Stimulated activated CD8-positive, alpha-beta memory T cell treated with anti-CD3 and anti-CD28 coated beads, Interleukin-7, amount 100 ng/mL, for 4 hours (primary cell): ENCODE results near the gene MRPL10.

ENCODE experiments used
- DNase-seq, 2 donors: peaks; one replicate each; pipeline ENCODE4 v3.0.0-alpha.2; 2020; ENCODE audit warnings: low read depth in 2 of 2

Gene MRPL10

DNA sequence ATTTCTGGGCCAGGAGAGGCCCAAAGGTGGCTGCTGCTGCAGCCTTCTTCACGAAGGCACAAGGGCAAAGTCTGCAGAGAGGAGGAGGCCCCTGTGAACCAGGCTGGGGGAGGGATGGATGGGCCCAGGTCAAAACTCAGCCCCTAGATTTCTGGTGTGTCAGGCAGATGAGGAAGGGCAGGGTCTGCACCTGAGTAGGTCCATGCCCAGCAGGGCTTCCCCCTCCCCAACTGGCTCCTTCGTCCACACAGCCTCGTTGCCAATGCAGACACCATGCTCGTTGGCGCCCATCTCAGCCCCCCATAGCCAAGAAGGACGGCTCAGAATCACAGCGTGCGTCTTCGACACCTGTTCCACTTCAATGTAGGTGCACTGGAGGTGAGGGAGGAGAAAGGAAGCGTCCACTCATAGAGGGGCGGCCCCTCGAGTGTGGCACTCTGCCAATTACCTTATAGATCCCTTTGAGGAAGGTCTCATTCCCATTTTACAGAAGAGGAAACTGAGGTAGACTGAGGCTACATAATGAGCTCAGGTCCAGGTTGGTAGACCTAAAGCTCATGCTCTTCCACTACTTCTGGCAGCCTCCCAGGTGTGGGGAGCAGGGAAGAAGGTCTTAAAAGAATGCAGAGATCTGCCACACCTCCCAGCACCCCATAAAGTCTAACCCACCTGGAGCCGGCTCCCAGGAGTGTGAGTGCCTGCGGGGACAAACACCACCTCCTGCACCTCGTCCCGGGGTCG is 8.8 kb upstream of the MRPL10 start:
- DNase-seq, result no peak

DNA sequence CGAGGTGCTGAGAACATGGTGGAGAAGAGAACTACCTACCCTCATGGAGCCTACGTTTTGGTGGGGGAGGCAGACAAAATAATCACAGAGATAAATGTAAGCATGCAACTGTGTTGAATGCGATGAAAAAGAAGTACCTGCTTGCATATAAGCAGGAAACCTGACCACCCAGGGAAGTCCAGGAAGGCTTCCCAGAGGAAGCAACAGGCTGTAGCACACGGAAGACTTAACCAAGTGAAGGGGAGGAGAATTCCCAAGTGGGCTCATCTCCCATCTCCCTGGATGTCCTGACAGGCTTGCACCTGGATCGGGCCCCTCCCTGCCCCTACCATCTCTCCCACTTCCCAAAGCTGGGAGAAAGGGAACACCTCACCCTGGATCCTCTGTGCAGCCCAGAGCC is 7.7 kb upstream of the MRPL10 start:
- no peak for DNase-seq

DNA sequence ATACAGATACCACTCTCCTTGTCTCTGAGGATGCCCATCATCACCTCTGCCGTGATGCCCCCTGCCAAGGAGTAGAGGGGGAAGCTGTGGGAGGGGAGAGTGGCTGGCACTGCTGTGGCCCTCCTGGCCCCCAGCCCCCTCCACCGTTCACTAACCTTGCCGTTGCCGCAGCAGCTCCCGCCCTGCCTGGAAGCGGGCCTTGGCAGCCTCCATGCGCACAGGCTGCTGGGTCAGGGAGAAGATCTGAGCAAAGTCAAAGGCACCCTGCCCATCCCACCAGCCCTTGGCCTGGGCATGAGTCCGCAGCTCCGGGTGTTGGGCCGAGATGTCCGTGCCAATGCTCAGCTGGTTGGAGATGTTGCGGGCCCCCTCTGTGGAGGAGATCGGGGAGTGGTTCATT is 7.3 kb upstream of the MRPL10 start:
- DNase-seq, result no peak

DNA sequence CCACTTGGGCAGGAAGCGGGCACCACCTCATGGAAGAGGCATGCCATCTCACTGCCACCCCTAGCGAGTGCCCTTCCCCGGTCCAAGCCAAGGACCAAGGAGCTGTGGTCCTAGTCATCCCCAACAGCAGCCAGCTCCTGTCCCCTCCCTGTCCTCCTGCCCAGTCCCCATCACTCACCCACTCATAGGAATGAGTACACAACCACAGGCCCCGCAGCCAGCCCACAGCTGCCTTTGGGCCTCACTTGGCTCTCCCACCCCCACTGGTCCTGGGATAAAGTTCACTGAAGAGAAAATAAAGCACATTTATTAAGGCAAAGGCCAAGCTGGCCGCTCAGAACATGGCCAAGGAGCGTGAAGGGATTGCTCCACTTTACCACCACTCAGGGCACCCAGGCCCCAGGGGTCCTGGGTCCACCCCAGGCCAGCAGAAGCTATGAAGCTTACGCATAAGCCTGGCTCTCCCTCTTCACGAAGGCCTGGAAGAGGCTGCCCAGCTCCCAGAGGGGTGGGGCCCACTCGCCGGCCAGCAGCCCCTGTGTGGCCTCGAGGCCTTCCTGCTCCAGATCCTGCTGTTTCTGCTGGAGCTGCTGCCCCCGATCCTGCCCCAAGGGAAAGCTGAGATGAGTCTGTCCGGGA is 6.2 kb upstream of the MRPL10 start:
- no peak for DNase-seq

DNA sequence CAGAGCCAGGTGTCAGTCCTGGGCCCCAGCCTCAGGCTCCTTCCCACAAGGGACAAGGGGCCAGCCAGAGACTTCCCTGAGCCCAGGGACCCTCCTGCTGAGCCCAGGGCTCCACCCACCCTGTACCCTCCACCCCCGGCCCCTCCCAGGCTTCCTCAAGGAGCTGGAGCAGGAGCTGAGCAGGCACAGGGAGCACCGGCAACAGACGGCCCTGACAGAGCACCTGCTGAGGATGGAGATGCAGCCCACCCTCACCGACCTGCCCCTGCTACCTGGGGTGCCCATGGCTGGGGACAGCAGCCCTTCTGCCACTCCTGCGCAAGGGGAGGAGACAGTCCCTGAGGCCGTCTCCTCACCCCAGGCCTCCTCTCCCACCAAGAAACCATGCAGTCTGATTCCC is 5.3 kb upstream of the MRPL10 start:
- DNase-seq, result no peak

DNA sequence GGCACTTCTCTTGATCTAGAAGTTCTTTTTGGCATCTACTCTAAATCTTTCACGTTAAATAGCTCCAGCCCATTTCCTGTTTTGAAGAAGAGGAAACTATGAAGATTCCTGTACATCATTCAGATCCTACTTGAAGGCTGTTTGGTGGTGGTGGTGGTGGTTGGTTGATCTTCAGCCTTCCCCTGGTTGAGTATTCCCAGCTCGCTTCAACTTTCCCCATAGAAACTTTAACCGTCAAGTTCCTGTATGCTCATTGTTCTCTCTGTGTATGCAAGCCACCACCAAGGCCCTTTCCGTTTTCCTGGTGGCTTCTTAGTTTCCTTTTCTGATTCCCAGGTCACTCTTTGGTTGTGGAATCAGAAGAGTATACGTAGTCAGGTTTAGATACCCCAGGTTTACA is 3.4 kb upstream of the MRPL10 start:
- no peak for DNase-seq

DNA sequence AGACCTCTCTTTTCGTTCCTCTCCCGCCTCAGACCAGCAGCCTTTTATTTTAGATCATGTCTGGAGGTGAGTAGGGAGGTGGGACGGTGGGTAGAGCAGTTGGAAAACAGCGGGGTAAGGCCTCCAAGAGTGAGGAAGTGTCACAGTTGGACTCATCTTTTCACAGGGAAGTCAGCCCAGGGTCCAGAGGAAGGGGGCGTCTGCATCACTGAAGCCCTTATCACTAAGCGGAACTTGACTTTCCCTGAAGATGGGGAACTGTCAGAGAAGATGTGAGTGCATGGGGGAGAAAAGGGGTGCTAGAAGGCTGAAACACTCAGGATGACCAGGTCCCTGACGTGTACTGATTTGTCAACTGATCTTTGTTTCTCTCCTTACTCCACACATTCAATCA is 590 bp upstream of the MRPL10 start:
- DNase-seq, result no peak

DNA sequence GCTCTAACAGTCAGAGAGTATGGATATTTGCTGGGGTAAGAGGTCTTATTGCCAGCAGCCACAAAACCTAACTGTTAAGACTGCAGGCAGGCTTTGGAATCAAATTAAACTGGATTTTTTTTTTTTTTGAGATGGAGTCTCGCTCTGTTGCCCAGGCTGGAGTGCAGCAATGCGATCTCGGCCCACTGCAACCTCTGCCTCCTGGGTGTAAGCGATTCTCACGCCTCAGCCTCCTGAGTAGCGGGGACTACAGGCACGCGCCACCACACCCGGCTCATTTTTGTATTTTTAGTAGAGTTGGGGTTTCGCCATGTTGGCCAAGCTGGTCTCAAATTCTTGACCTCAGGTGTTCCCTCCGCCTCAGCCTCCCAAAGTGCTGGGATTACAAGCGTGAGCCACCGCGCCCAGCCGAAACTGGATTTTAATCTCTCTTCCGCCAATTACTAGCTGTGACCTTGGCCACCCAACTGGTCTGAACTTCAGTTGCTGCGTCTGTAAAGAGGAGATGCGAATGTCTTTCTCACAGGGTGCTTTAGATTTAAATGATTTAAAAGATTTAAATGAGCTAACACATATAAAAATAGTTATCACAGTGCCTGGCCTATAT is 842 bp downstream of the MRPL10 start:
- no peak for DNase-seq

DNA sequence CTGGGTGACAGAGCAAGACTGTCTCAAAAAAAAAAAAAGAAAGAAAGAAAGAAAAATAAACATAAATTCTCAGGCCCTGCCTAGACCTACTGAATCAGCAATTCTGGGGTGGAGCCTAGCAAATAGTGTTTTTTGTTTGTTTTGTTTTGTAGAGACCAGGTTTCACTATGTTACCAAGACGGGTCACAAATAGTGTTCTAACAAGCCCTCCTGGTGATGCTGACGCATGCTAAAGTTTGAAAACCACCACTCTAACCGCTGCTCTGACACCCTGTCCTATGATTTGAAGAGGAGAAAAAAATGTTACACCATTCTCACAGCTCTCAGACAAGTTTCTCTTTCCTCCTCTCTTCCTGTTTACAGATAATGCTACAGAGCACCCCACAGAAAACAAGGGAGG is 1.5 kb downstream of the MRPL10 start:
- DNase-seq, result peak; percentile 34 to 36

DNA sequence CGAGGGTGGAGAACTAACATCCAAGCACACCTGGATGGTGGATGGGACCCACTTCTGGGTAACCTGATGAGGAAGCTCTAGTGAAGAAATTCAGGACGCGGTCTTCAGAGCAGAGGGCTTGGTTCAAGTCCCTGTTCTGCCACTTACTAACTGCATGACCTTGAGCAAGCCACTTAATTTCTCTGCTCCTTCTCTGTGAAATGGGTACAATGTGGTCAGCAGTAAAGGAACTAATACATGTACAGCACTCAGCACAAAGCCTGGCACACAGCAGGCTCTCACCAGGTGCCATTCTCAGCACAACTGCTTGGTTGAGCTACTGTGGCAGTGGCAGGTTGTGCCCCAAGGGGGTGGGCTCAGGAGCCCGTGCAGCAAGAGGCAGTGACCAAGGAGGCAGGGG is 7.8 kb downstream of the MRPL10 start:
- DNase-seq, result no peak

DNA sequence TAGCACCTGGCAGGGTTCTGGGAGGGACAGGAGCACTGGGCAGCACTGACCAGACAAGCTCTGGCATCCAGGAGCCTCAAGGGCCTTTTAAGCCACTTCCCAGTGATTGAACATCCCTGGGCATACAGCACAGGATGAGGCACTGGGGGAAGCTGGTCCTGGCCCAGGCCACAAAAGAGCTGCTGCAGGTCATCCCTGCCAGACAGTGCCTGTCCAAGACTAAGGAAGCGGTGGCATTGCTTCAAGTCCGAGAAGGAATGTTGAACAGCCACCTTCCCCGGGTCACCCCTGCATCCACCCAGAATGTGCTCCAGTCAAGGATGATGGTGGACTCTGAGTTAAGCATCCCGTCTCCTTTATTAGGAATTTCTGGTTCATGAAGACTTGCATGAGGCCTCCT is 8.6 kb downstream of the MRPL10 start:
- no peak for DNase-seq

DNA sequence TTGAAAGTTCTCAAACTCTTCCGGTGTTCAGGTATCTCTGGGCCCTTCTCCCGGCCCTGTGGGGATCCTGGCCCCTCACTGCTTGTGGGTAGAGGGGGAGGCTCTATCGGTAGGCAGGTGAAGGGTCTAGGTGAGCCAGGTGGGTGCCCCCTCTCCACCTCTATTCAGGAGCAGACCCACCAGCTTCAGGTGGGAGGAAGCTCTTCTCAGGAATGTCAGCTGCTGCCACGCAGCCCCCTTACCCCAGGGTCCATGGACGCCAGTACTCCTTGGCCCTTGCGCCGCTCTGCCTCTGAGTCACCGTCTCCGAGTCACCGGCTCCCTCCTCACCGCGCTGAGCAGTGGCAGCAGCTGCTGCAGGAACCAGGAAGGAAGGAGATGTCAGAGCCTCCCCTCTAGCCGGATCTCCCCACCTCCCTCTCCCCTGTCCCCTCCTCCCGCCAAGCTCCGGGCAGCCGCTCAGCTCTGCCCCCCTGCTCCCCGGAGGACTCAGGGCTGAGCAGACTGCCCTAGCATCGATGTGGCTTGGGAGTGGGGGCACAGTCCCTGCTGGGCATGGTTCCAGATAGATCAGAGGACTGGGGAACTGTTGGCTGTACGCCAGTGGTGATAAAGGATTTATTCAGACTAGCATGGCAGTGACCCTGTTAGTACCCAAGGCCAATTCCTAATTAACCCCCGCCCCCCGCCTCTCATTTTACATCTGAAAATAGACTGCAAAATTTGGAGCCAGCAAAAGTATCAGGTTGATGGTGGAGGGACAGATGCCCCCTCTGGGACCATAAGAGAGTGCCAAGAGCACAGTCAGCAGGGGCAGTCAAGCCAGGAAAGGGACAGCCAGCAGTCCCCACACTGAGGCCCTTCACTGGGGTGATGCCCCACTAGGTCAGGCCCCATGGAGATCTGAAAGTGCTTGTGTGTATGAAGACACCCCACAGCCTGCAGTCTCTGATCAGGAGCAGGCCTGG is 9.6 kb downstream of the MRPL10 start, which contains the start of gene OSBPL7:
TSS of gene OSBPL7 (minus strand) at position 371 of the 968 bp plus-strand sequence. CDS start 1,516 bp downstream, outside the sequence.
- peak; percentile 57 to 74 for DNase-seq

DNA sequence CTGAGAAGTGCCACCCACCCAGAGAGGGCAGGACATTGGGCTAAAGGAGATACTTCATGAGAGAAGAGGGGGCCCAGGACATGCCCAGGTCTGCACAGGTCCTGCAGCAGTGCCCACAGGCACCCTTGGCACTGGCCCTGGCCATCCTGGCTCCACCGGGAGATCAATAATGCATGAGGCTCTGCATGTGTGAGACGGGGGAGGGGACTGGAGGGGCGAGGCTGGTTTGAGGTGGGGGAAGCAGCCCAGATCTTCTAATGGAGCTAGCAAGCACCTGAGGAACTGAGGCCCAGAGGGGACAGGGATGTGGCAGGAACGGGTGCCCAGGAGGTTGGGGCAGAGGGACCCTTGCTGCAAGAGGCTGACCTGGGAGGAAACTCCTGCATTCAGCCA is 10.3 kb downstream of the MRPL10 start:
- no peak for DNase-seq

DNA sequence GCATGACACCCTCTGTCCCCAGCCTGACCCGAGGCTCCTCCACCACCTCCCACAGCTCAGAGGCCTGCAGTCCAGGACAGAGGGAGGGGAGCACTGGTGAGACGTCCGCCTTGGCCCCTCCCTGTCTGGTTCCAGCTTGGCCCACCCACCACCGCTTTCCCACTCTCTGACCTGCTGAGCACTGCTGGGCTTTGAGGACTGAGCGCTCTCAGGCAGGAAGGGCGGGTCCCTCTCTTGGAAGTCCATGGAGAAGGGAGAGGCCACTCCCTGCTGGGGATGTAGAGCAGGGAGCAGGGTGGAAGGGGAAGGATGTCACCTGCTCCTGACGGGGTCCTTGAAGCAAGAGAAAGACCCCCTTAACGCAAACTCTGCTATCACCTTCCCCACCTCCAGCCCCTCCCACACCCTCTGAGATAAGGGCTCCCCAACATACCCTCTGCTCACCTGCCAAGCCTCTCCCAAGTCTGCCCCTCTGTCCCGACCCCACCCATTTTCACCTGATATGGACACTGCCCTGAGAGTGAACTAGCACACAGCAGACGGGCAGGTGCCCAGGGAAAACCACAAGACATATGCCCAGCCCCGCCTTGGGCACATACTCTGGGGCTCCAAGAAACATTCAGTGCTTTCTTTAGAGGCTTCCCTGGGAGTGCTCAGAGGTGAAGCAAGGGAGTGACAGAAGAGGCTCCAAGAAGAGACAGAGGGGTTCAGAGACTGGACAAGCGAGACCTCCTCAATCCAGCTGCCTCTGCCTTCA is 11.1 kb downstream of the MRPL10 start:
- no peak for DNase-seq

DNA sequence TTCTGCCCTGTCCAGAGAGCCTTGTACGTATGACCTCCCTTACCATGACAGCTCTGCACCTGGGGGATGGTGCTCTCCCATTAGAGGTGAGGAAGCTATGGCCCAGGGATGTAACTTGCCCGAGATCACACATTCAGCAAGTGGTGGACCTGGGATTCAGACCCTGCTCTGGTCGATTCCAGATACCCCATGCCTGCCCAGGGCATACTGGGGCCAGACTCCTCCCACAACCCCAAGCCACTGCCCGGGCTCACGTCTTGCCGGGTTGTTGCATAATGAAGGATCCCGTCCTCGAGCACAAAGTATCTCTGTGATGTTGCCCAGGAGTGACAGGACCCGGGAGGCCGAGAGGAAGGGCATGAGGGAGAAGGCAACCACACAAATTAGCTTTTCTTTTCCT is 11.9 kb downstream of the MRPL10 start:
- no peak for DNase-seq

DNA sequence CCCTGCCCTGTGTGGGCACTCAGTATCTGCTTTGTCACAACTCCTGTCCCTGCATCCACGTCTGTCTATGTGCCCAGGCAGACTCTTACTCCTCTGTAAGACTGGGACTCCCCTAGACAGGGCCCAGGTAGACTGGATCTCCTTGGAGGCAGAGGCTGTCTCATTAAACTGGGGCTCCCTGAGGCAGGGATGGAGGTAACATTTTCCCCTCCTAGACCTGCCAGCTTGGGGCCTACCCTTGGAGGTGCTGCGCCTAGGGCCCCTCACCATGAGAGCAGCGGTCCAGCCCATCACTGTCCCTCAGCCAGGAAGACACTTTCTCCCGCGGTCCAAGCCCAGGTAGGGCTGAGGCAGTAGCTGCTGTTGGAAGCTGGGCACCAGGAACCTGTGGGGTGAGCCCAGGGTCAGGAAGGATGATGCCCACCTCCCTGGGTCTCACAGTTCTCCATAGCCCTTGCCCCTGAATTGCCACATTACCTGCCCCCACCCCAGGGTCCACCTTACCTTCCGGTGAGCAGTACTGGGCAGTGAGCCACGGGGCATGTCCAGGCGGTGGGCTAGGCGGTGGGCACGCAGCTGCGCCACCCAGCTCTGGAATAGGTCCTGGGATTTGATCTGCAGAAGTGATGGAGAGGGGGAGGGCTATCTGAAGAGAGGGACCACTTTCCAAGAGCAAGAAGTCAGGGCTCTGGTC is 13.2 kb downstream of the MRPL10 start:
- DNase-seq, result no peak

DNA sequence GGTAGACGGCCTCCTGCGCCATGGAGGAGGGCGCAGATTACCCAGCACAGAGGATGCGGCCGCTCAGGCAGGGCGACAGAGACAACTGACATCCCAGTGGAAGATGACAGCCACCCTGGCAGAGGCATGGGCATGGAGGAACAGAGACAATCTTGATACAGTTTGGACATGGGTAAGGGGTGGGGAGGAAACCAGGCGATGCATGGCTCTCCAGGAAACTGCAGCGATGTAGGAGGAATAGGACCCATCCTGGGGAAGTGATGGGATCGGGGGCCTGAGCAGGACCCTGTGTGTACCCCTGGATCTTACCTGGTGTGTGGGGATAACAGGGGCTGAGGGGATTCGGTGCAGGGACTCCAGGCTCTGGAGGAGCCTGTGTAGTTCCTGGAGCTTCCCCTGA is 14.4 kb downstream of the MRPL10 start:
- no peak for DNase-seq

DNA sequence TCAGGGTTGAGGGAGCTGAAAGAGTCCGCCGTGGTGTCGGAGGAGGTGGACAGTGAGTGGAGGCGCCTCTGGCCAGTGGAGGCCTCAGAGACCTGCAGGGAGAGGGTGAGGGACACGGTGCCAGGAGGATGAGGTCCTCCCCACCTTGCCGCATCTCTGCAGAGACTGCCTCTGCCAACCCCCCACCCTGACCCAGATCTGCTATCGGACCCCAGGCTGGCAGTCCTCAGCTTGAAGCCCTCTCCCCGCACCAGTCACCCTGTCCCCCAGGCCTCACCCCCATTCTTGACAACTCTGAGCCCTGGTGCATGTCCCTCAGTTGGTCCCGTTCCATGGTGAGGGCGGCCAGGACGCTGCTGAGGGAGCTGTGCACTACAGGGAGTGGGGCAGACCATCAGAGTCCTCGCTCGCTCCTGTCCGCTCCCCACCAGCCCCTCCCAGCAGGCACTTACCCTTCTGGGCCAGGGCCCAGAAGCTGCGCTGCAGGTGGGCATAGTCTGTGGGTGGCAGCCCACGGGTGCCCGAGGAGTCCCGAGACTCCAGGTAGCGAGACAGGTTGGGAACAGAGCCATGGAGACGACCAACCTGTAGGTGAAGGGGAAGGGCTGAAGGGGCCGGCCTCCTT is 15.1 kb downstream of the MRPL10 start:
- no peak for DNase-seq

DNA sequence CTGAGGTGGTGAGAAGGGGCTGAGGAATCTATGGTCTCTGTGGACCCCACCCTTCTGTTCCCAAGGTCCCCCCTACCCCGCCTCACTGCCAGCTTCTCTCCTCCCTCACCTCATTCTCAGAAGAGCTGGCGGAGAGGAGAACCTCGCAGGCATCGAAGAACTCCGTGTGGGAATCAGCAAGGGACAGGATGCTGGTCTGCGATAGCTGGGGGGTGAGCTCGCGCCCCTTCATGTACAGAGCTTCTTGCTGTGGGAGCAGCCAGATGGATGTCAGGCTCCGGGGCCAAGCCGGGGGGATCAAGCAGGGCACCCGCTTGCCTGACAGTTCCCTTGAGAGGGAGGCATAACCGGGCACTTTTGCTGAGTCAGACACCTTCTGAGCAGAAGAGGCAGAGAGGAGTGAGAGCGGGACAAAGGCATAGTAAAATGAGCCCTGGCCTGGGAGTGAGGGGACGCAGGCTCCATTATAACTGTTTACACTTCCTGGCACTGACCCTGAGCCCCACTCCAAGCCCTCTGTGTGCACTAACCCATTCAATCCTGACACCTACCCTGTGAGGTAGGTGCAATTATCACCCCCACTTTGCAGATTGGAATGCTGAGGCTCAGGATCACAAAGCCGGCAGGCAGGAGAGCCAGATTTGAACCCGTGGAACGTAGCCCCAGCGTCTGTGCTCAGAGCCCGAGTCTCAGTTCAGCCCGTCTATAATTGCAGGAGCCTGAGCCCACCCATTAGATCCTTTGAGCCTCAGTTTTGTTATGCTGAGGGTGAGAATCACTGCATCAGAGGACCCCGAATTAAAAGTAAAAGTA is 16.0 kb downstream of the MRPL10 start:
- DNase-seq, result no peak
